MM.1S (cell line): ENCODE measurements around the gene STS.

Experiments used
- CTCF ChIP-seq: fragments of 300-600 bp; sonication (generic); IDR thresholded peaks from 2 replicates; pipeline ENCODE4 v1.5.1; 2016; ENCODE audit warnings: antibody characterized with exemption, low read length, mixed read lengths
- EZH2 ChIP-seq: fragments of 300-600 bp; sonication (generic); optimal IDR thresholded peaks from 2 replicates; pipeline ENCODE3; 2017; ENCODE audit warnings: low read depth, mild to moderate bottlenecking, antibody characterized with exemption, low read length, mixed read lengths
- EZH2phosphoT487 ChIP-seq: fragments of 300-600 bp; sonication (generic); IDR thresholded peaks from 2 replicates; pipeline ENCODE4 v1.6.1; 2018; ENCODE audit warnings: antibody characterized with exemption, low read length

GRCh38 chrX:7163146-7163677 is 15.7 kb downstream of the STS start:
- TF ChIP-seq CTCF (no peak), EZH2 (no peak), EZH2phosphoT487 (no peak)
